OCI-LY3 (cell line): ENCODE results near the gene RHOC.

ENCODE experiments used
- EZH2phosphoT487 ChIP-seq: fragments of 200-600 bp; shearing (Covaris generic); IDR thresholded peaks from 2 replicates; pipeline ENCODE4 v1.6.1; 2018; ENCODE audit warnings: antibody characterized with exemption, mixed run types, low read depth
- TF ChIP-seq, protein P1 (sequence below): fragments of 200-600, 300-600 bp; sonication (generic); IDR thresholded peaks from 2 replicates; pipeline ENCODE4 v1.5.1; 2014; ENCODE audit warnings: antibody characterized with exemption, low read length, low read depth

DNA sequence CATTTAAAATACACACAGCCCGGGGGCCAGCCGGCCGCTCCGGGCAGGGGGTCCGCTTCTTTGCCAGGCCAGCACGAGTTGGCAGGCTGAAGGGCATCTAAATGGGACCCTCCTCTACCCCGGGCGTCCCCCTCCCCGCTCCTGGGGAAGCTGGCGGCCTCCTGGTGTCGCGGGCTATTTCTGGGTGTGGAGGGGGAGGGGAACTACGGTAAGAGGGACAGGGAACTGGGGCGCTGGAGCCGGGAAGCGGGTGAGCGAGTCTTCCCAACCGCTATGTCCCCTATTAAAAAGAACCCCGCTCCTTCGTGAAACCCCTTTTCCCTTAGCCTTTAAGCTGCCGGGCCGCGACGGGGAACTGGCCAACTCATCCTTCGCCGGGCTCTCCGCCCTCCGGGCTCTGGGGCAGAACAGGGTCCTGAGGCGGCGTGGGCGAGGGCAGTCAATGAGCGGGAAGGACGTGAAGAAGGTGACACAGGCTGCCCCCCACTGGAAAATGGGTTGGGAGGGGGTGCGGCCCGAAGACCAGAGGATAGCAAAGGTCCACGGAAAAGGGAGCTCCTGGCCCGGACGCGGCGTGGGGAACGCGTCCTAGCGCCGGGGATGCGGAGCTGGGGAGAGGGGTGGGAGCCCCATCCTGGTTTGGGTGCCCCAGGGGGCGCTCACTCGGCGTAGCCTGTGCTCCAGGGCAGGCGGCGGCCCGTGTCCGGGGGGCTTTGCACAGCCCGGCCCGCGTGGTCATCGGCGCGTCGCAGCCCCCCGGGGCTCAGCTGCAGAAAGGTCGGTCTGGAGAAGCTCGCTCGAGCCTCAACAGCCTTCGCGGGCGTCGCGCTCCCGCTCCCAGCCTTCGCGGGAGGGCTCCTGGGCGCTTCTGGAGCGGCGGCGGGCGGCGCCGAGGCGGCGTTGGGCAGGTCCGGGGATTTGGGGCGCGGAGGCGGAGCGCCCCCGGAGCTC is 7.7 kb upstream of the RHOC start:
- TF ChIP-seq, protein P1, sequence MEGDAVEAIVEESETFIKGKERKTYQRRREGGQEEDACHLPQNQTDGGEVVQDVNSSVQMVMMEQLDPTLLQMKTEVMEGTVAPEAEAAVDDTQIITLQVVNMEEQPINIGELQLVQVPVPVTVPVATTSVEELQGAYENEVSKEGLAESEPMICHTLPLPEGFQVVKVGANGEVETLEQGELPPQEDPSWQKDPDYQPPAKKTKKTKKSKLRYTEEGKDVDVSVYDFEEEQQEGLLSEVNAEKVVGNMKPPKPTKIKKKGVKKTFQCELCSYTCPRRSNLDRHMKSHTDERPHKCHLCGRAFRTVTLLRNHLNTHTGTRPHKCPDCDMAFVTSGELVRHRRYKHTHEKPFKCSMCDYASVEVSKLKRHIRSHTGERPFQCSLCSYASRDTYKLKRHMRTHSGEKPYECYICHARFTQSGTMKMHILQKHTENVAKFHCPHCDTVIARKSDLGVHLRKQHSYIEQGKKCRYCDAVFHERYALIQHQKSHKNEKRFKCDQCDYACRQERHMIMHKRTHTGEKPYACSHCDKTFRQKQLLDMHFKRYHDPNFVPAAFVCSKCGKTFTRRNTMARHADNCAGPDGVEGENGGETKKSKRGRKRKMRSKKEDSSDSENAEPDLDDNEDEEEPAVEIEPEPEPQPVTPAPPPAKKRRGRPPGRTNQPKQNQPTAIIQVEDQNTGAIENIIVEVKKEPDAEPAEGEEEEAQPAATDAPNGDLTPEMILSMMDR: no peak
- TF ChIP-seq EZH2phosphoT487: no peak
